Heart left ventricle (tissue), 16 donors: Measurements from ENCODE around the gene UGT1A10. TPM values are rescaled to one million over a fixed set of nuclear protein-coding genes. Genes with fewer than 3 reads are reported as not detected.

Experiments
- ATAC-seq, 4 donors: fragments of 200-7000 bp; cut with Tn5 transposase; one replicate each; pipeline ENCODE4 v1.9.1; 2020 to 2022; ENCODE audit warnings: moderate library complexity in 4 of 4, mild to moderate bottlenecking in 3 of 4, moderate number of reproducible peaks in 1 of 4
- DNase-seq, 5 donors: peaks; one replicate each; pipeline ENCODE4 v3.0.0-alpha.2; 2020
- H3K27ac ChIP-seq, 12 donors: fragments of 200-600 bp; sonication (generic) in 4 of 12; one replicate each; pipeline versions ENCODE4 v1.5.0 to v1.8.0; 2016 to 2022; ENCODE audit warnings: mild to moderate bottlenecking in 2 of 12
- H3K27me3 ChIP-seq, 9 donors: fragments of 200-600 bp; sonication (generic) in 2 of 9; one replicate each; pipeline versions ENCODE4 v1.5.1 to v1.8.0; 2016 to 2022; ENCODE audit warnings: mild to moderate bottlenecking in 3 of 9
- H3K36me3 ChIP-seq, 9 donors: fragments of 200-600 bp; sonication (generic) in 2 of 9; one replicate each; pipeline versions ENCODE4 v1.5.0 to v1.8.0; 2018 to 2022; ENCODE audit warnings: mild to moderate bottlenecking in 2 of 9
- H3K4me1 ChIP-seq, 12 donors: fragments of 200-600 bp; sonication (generic) in 4 of 12; one replicate each; pipeline versions ENCODE4 v1.5.0 to v1.8.0; 2016 to 2022; ENCODE audit warnings: mild to moderate bottlenecking in 3 of 12
- H3K4me3 ChIP-seq, 12 donors: fragments of 200-600 bp; sonication (generic) in 4 of 12; one replicate each; pipeline versions ENCODE4 v1.5.0 to v1.8.0; 2017 to 2022; ENCODE audit warnings: mild to moderate bottlenecking in 9 of 12, moderate library complexity in 4 of 12
- H3K9me3 ChIP-seq, 12 donors: fragments of 200-600 bp; sonication (generic) in 4 of 12; one replicate each; pipeline versions ENCODE4 v1.5.0 to v1.8.0; 2016 to 2022; ENCODE audit warnings: mild to moderate bottlenecking in 1 of 12
- POLR2A ChIP-seq, 2 donors: fragments of 450-650 bp; IDR thresholded peaks; one replicate each; pipeline ENCODE4 v1.6.1; 2017; ENCODE audit warnings: antibody characterized with exemption in 2 of 2, mild to moderate bottlenecking in 2 of 2, moderate library complexity in 2 of 2
- WGBS, 4 donors: extraction: QIAGEN DNeasy Blood & Tissue Kit in 2 of 4; methylation state at CpG; one replicate each; pipeline versions ENCODE4 v1.1.5 to v1.1.7; 2013 to 2018; 5-methylcytosine and 5-hydroxymethylcytosine counted together
- intact Hi-C, 10 donors: fragments of 100-400 bp; cut with DNase I; formaldehyde crosslinking; loops; one replicate each; pipeline versions ENCODE4 v1.11.1 to v1.14.2; 2022
- polyA plus RNA-seq, 2 donors: library from polyadenylated mRNA; stranded (reverse); fragments of 200-250 nt; gene quantifications; one replicate each; pipeline ENCODE4 v1.2.3, GENCODE V29; 2013
- total RNA-seq, 9 donors: library from RNA; depleted of rRNA in 2 of 9; stranded (reverse); fragments of >200 nt in 2 of 9; fragmentation: NEBNext Ultra II Directional in 3 of 9; extraction: Animal tissue kit (Norgen Biotek cat#: 25700) in 3 of 9; gene quantifications; one replicate each; pipeline versions ENCODE4 v1.1.0 to v1.2.4, GENCODE V29; 2016 to 2023
- TF ChIP-seq, protein P1 (sequence below), 12 donors: fragments of 200-600 bp; sonication (generic) in 4 of 12; IDR thresholded peaks; one replicate each; pipeline versions ENCODE4 v1.5.0 to v1.8.0; 2018 to 2022; ENCODE audit warnings: antibody characterized with exemption in 12 of 12, mild to moderate bottlenecking in 5 of 12
- donor health status: ischemic (EF 13 %, LVEDD 7.1; RV severe dilation, severe dysfunction).
- donor health status: healthy with polysubstance abuse.
- donor health status: DM: no; HTN: yes; CAD: no.
- donor health status: DM: no; HTN: no; CAD: no.
- donor health status: ischemic (EF 25% LVEDD 6.9; RV normal size, moderate dysfunction).
- donor health status: ischemic (EF 25% LVEDD 5.7; RV mildly dilated, moderate dysfunction).
- donor health status: healthy.
- donor health status: DM: yes; HTN: yes; CAD: no.
- donor health status: ischemic (EF 35%, LVEDD 5.7; RV mildly dilated, moderate dysfunction).
- donor health status: nonischemic (EF 11% LVEDD 7.7; RV severe dilation, severe dysfunction).
- donor health status: DM: yes; HTN: yes; CAD: no.
- donor health status: PGD.
- donor health status: ischemic (EF 29% LVEDD 5.4; RV normal size, mild dysfunction).
- donor health status: nonischemic (EF 23%, LVEDD 6.1; RV moderate dilation, normal function).

Gene UGT1A10
- total and polyA plus RNA-seq, 11 donors, result not detected

DNA sequence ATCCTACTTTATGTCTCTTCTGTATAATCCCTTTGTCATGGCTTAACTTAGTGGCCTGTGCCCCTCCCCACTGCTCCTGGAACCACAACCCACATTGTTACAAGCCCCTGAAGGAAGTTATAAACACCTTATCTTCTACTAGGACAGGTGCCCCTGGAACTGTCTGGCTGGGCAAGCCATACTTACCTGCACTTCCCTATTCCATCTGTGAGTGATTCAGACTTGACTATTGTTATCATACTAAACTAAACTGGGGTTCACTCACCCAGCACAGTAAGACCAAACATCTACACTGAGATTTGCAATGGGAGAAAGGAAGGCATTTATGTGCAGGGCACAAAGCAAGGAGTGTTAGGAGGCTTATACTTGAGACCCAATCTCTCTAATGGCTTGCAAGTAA is 52.8 kb downstream of the UGT1A10 start:
- Histone ChIP-seq H3K4me1 (no peaks in the 10 kb centered on the region), H3K36me3 (no peaks in the 10 kb centered on the region), H3K27me3 (peaks cover 0 to 11% (median 0%) of the 10 kb centered on the region in 9 donors), H3K27ac (no peak overlapping the region), H3K9me3 (no peaks in the 10 kb centered on the region), H3K4me3 (no peak overlapping the region)
- intact Hi-C loops, result no loop called here
- TF ChIP-seq, protein P1, sequence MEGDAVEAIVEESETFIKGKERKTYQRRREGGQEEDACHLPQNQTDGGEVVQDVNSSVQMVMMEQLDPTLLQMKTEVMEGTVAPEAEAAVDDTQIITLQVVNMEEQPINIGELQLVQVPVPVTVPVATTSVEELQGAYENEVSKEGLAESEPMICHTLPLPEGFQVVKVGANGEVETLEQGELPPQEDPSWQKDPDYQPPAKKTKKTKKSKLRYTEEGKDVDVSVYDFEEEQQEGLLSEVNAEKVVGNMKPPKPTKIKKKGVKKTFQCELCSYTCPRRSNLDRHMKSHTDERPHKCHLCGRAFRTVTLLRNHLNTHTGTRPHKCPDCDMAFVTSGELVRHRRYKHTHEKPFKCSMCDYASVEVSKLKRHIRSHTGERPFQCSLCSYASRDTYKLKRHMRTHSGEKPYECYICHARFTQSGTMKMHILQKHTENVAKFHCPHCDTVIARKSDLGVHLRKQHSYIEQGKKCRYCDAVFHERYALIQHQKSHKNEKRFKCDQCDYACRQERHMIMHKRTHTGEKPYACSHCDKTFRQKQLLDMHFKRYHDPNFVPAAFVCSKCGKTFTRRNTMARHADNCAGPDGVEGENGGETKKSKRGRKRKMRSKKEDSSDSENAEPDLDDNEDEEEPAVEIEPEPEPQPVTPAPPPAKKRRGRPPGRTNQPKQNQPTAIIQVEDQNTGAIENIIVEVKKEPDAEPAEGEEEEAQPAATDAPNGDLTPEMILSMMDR (IDR thresholded peaks at IDR 0.05), result no peak
- TF ChIP-seq POLR2A (IDR thresholded peaks at IDR 0.05), result no peak
- no peak for ATAC-seq
- DNase-seq, result no peak

GRCh38 chr2:233689501-233689900 is 53.3 kb downstream of the UGT1A10 start:
- H3K9me3 ChIP-seq, result no peaks in the 10 kb centered on the region
- H3K36me3 ChIP-seq, result no peaks in the 10 kb centered on the region
- H3K4me1 ChIP-seq, result no peaks in the 10 kb centered on the region
- TF ChIP-seq, protein P1 (IDR thresholded peaks at IDR 0.05), result no peak
- TF ChIP-seq POLR2A (IDR thresholded peaks at IDR 0.05), result no peak
- H3K4me3 ChIP-seq, result no peak overlapping the region
- peaks cover 0 to 11% (median 0%) of the 10 kb centered on the region in 9 donors for H3K27me3 ChIP-seq
- H3K27ac ChIP-seq, result no peak overlapping the region
- DNase-seq (no peak), ATAC-seq (no peak)
- intact Hi-C loops, result no loop called here
- whole genome bisulfite sequencing, 4 donors, result 13 to 23% (median 17%) methylated on average over 3 of the region's 3 CpGs

DNA sequence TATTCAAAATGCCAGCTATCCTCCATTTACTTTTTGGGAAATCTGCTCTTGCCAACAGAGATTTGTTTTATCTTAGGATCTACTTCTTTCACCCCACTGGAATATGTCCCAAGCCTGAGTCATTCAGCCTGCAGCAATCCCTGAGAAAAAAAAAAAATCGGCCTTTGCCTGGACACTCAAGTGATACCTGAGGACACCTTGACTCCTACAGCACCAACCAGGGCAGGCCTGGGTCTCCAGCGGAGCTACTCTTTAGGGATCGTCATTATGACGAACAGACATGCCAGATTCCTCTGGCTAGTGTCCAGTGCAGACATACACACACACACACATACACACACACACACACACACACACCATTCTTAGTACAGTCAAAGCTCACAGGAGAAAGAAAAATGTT is 54.2 kb downstream of the UGT1A10 start:
- intact Hi-C loops, result no loop called here
- no peaks in the 10 kb centered on the region for H3K4me1 ChIP-seq
- H3K27ac ChIP-seq, result no peak overlapping the region
- ATAC-seq (no peak), DNase-seq (no peak)
- H3K9me3 ChIP-seq, result no peaks in the 10 kb centered on the region
- 64 to 72% (median 67%) methylated on average over 4 of the region's 4 CpGs for WGBS, 4 donors
- H3K4me3 ChIP-seq, result no peak overlapping the region
- no peaks in the 10 kb centered on the region for H3K36me3 ChIP-seq
- H3K27me3 ChIP-seq, result peaks cover 0 to 11% (median 0%) of the 10 kb centered on the region in 9 donors
- TF ChIP-seq, protein P1 (IDR thresholded peaks at IDR 0.05), result no peak
- TF ChIP-seq POLR2A (IDR thresholded peaks at IDR 0.05), result no peak

DNA sequence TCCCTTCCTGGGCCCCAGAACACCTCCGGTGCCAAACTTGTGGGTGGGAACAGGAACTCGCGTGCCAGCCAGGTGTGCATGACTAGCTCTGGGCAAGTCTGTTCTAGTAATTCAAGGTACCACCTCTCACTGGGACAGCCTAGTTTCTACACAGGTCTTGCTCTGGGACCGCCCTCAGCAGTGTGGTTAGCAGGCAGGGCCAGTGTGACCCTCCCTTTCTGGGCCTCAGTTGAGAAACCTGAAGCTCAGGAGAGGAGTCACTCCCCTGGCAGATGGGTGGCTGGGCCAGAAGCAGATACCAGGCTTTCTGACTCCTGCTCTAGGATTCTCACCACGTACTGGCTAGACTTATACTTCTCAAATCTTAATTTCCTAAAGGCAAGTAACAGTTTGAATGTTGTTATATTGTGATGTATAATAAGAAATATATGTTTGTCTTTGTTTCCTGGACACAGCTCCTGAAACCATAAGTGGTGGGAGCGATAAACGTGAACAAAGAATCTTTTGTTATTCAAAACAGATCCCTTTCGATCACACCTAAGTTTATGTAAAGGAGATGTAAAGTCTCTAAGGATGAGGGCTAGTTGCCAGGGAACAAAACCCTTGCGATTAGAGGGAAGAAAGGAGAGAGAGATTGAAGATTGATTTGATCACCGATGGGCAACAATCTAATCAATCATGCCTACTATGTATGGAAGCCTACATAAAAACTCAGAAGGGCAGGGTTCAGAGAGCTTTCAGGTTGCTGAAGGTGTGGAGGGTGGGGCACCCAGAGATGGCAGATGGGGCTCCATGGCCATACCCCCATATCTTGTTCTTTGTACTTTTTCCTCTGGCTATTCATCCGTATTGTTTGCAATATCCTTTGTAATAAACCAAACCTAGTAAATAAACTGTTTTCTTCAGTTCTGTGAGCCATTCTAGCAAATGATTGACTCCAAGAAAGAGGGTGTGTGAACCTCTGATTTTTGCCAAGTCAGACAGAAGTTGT is 55.5 kb downstream of the UGT1A10 start:
- TF ChIP-seq, protein P1 (IDR thresholded peaks at IDR 0.05), result no peak
- no peak for TF ChIP-seq POLR2A (IDR thresholded peaks at IDR 0.05)
- no peak overlapping the region for H3K27ac ChIP-seq
- intact Hi-C loops, result no loop called here
- DNase-seq (no peak), ATAC-seq (no peak)
- peaks cover 0 to 6% (median 0%) of the 10 kb centered on the region in 9 donors for H3K27me3 ChIP-seq
- no peaks in the 10 kb centered on the region for H3K4me1 ChIP-seq
- H3K36me3 ChIP-seq, result no peaks in the 10 kb centered on the region
- H3K4me3 ChIP-seq, result no peak overlapping the region
- WGBS, 4 donors, result 77 to 88% (median 82%) methylated on average over 10 to 11 of the region's 11 CpGs
- no peaks in the 10 kb centered on the region for H3K9me3 ChIP-seq
